Measurements from ENCODE around the gene APOO.

Gene APOO

GRCh38 chrX:23932046-23932445 is 24.3 kb upstream of the APOO start:
- Histone ChIP-seq H2AFZ (ENCODE audit: low read depth, low read length, severe bottlenecking) (no peak overlapping the region), H3F3A (ENCODE audit: insufficient read depth) (no peaks in the 10 kb centered on the region), H3K27ac (ENCODE audit: low read depth, low read length) (no peak overlapping the region), H3K36me3 (ENCODE audit: low read length) (no peaks in the 10 kb centered on the region), H3K9ac (ENCODE audit: low read length) (no peak overlapping the region), H3K4me2 (ENCODE audit: low read depth, low read length, poor library complexity, severe bottlenecking) (no peak overlapping the region), H3K9me2 (replicated peaks; ENCODE audit: insufficient read depth, low read length) (no peaks in the 10 kb centered on the region), H3K79me2 (ENCODE audit: insufficient read depth, low read length) (no peaks in the 10 kb centered on the region), H3K27me3 (ENCODE audit: low read length) (no peaks in the 10 kb centered on the region), H4K20me1 (ENCODE audit: low read depth, low read length) (no peaks in the 10 kb centered on the region), H3K4me3 (ENCODE audit: insufficient read depth, low read length, poor library complexity, severe bottlenecking) (no peak overlapping the region), H3K9me3 (ENCODE audit: insufficient read depth, low read length) (no peaks in the 10 kb centered on the region)
- no peak for TF ChIP-seq EZH2phosphoT487 (conservative IDR thresholded peaks at IDR 0.05; ENCODE audit: low read length)

GRCh38 chrX:23930894-23931604 is 23.3 kb upstream of the APOO start:
- Histone ChIP-seq H3K9me2 (replicated peaks; ENCODE audit: insufficient read depth, low read length) (no peaks in the 10 kb centered on the region), H3K27me3 (ENCODE audit: low read length) (no peaks in the 10 kb centered on the region), H3K4me3 (ENCODE audit: insufficient read depth, low read length, poor library complexity, severe bottlenecking) (no peak overlapping the region), H3K9ac (ENCODE audit: low read length) (no peak overlapping the region), H3K4me2 (ENCODE audit: low read depth, low read length, poor library complexity, severe bottlenecking) (no peak overlapping the region), H3K27ac (ENCODE audit: low read depth, low read length) (no peak overlapping the region), H3F3A (ENCODE audit: insufficient read depth) (no peaks in the 10 kb centered on the region), H2AFZ (ENCODE audit: low read depth, low read length, severe bottlenecking) (no peak overlapping the region), H3K79me2 (ENCODE audit: insufficient read depth, low read length) (no peaks in the 10 kb centered on the region), H4K20me1 (ENCODE audit: low read depth, low read length) (no peaks in the 10 kb centered on the region), H3K9me3 (ENCODE audit: insufficient read depth, low read length) (no peaks in the 10 kb centered on the region), H3K36me3 (ENCODE audit: low read length) (no peaks in the 10 kb centered on the region)
- TF ChIP-seq EZH2phosphoT487 (conservative IDR thresholded peaks at IDR 0.05; ENCODE audit: low read length) = no peak

- no peaks in the 10 kb centered on the region for H3F3A ChIP-seq (ENCODE audit: insufficient read depth)
- H3K9me3 ChIP-seq (ENCODE audit: insufficient read depth, low read length) = no peaks in the 10 kb centered on the region
- TF ChIP-seq, protein P1, sequence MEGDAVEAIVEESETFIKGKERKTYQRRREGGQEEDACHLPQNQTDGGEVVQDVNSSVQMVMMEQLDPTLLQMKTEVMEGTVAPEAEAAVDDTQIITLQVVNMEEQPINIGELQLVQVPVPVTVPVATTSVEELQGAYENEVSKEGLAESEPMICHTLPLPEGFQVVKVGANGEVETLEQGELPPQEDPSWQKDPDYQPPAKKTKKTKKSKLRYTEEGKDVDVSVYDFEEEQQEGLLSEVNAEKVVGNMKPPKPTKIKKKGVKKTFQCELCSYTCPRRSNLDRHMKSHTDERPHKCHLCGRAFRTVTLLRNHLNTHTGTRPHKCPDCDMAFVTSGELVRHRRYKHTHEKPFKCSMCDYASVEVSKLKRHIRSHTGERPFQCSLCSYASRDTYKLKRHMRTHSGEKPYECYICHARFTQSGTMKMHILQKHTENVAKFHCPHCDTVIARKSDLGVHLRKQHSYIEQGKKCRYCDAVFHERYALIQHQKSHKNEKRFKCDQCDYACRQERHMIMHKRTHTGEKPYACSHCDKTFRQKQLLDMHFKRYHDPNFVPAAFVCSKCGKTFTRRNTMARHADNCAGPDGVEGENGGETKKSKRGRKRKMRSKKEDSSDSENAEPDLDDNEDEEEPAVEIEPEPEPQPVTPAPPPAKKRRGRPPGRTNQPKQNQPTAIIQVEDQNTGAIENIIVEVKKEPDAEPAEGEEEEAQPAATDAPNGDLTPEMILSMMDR (IDR thresholded peaks at IDR 0.05; ENCODE audit: insufficient read depth, low read length, poor library complexity, severe bottlenecking) = no peak
- no peak for TF ChIP-seq EZH2phosphoT487 (conservative IDR thresholded peaks at IDR 0.05; ENCODE audit: low read length)
- no peaks in the 10 kb centered on the region for H4K20me1 ChIP-seq (ENCODE audit: low read depth, low read length)
- no peak overlapping the region for H3K9ac ChIP-seq (ENCODE audit: low read length)
- no peaks in the 10 kb centered on the region for H3K27me3 ChIP-seq (ENCODE audit: low read length)
- no peaks in the 10 kb centered on the region for H3K36me3 ChIP-seq (ENCODE audit: low read length)
- H3K79me2 ChIP-seq (ENCODE audit: insufficient read depth, low read length) = no peaks in the 10 kb centered on the region
- no peak overlapping the region for H3K4me2 ChIP-seq (ENCODE audit: low read depth, low read length, poor library complexity, severe bottlenecking)
- H3K9me2 ChIP-seq (replicated peaks; ENCODE audit: insufficient read depth, low read length) = no peaks in the 10 kb centered on the region
- no peak overlapping the region for H3K27ac ChIP-seq (ENCODE audit: low read depth, low read length)
- H2AFZ ChIP-seq (ENCODE audit: low read depth, low read length, severe bottlenecking) = no peak overlapping the region
- H3K4me3 ChIP-seq (ENCODE audit: insufficient read depth, low read length, poor library complexity, severe bottlenecking) = no peak overlapping the region
Observed at GRCh38 chrX:23926015-23926414, 18.3 kb upstream of the APOO start.

- no peak overlapping the region for H3K9ac ChIP-seq (ENCODE audit: low read length)
- H3K9me2 ChIP-seq (replicated peaks; ENCODE audit: insufficient read depth, low read length) = no peaks in the 10 kb centered on the region
- H3K27ac ChIP-seq (ENCODE audit: low read depth, low read length) = no peak overlapping the region
- H3K4me3 ChIP-seq (ENCODE audit: insufficient read depth, low read length, poor library complexity, severe bottlenecking) = no peak overlapping the region
- no peaks in the 10 kb centered on the region for H4K20me1 ChIP-seq (ENCODE audit: low read depth, low read length)
- no peak overlapping the region for H3K4me2 ChIP-seq (ENCODE audit: low read depth, low read length, poor library complexity, severe bottlenecking)
- no peaks in the 10 kb centered on the region for H3F3A ChIP-seq (ENCODE audit: insufficient read depth)
- no peaks in the 10 kb centered on the region for H3K36me3 ChIP-seq (ENCODE audit: low read length)
- no peaks in the 10 kb centered on the region for H3K79me2 ChIP-seq (ENCODE audit: insufficient read depth, low read length)
- no peak overlapping the region for H2AFZ ChIP-seq (ENCODE audit: low read depth, low read length, severe bottlenecking)
- H3K9me3 ChIP-seq (ENCODE audit: insufficient read depth, low read length) = no peaks in the 10 kb centered on the region
- TF ChIP-seq, protein P1 (IDR thresholded peaks at IDR 0.05; ENCODE audit: insufficient read depth, low read length, poor library complexity, severe bottlenecking) = no peak
- TF ChIP-seq EZH2phosphoT487 (conservative IDR thresholded peaks at IDR 0.05; ENCODE audit: low read length) = no peak
- H3K27me3 ChIP-seq (ENCODE audit: low read length) = no peaks in the 10 kb centered on the region
Observed at GRCh38 chrX:23919706-23920320, 12.1 kb upstream of the APOO start.

Data from SU-DHL-6 (cell line).